PC-3 (cell line): ENCODE data around the gene TNFAIP8. TPM values are rescaled to one million over a fixed set of nuclear protein-coding genes. Genes with fewer than 3 reads are reported as not detected.

Source experiments
- ATAC-seq: fragments of 200-7000 bp; cut with Tn5 transposase; 2 replicates; pipeline ENCODE4 v1.9.1; 2020; ENCODE audit warnings: mild to moderate bottlenecking, moderate library complexity
- BruUV-seq: library from RNA; stranded (reverse); fragments of 400-500 nt; replicated peaks from 2 replicates; lab custom pipeline; 2021; lab: Mats Ljungman, UMichigan
- CTCF ChIA-PET: fragments of 300-600 bp; sonication (Branson Sonifier 250); formaldehyde crosslinking; loops from one replicate; lab custom pipeline; 2022; ENCODE audit warnings: antibody characterized with exemption; lab: Charles Lee
- POLR2A ChIA-PET: fragments of 300-600 bp; sonication (Branson Sonifier 250); formaldehyde crosslinking; loops from one replicate; lab custom pipeline; 2022; ENCODE audit warnings: antibody characterized with exemption; ENCODE audit not compliant: unreplicated experiment; lab: Charles Lee
- DNase-seq: peaks from one replicate; pipeline ENCODE4 v3.0.0-alpha.2; 2015
- H2AFZ ChIP-seq: fragments of 300-600 bp; sonication (generic); 2 replicates; pipeline ENCODE4 v1.6.0; 2016; ENCODE audit warnings: antibody characterized with exemption, low read length
- H3F3A ChIP-seq: fragments of 300-600 bp; sonication (generic); one replicate; pipeline ENCODE4 v1.6.0; 2017; ENCODE audit warnings: antibody characterized with exemption, low read length, control low read depth, mild to moderate bottlenecking; ENCODE audit not compliant: unreplicated experiment
- H3K27ac ChIP-seq: fragments of 300-600 bp; sonication (generic); 2 replicates; pipeline ENCODE4 v1.5.1; 2016; ENCODE audit warnings: mild to moderate bottlenecking, low read length
- H3K27me3 ChIP-seq: fragments of 300-600 bp; sonication (generic); 2 replicates; pipeline ENCODE4 v1.6.1; 2016; ENCODE audit warnings: low read length, mixed read lengths
- H3K36me3 ChIP-seq: fragments of 300-600 bp; sonication (generic); 2 replicates; pipeline ENCODE4 v1.6.1; 2016; ENCODE audit warnings: low read depth, mixed run types, low read length, mixed read lengths
- H3K4me1 ChIP-seq: fragments of 300-600 bp; sonication (generic); 2 replicates; pipeline ENCODE4 v1.5.1; 2016; ENCODE audit warnings: low read length; ENCODE audit not compliant: insufficient read depth
- H3K4me2 ChIP-seq: fragments of 300-600 bp; sonication (generic); 2 replicates; pipeline ENCODE4 v1.6.0; 2016; ENCODE audit warnings: low read length
- H3K4me3 ChIP-seq: fragments of 300-600 bp; sonication (generic); 2 replicates; pipeline ENCODE4 v1.5.1; 2016; ENCODE audit warnings: mild to moderate bottlenecking, low read length, mixed read lengths
- H3K79me2 ChIP-seq: fragments of 300-600 bp; sonication (generic); 2 replicates; pipeline ENCODE4 v1.6.1; 2017; ENCODE audit warnings: low read length, mixed read lengths
- H3K9ac ChIP-seq: fragments of 300-600 bp; sonication (generic); 2 replicates; pipeline ENCODE4 v1.6.0; 2016; ENCODE audit warnings: mild to moderate bottlenecking, low read length
- H3K9me2 ChIP-seq: fragments of 300-600 bp; sonication (generic); replicated peaks from 2 replicates; pipeline ENCODE4 v1.6.1; 2016; ENCODE audit warnings: mixed run types, low read length, mixed read lengths
- H3K9me3 ChIP-seq: fragments of 300-600 bp; sonication (generic); 2 replicates; pipeline ENCODE4 v1.6.1; 2016; ENCODE audit warnings: low read length, mixed read lengths
- H4K20me1 ChIP-seq: fragments of 300-600 bp; sonication (generic); 2 replicates; pipeline ENCODE4 v1.6.1; 2016; ENCODE audit warnings: low read length, mixed read lengths
- EZH2 ChIP-seq: fragments of 300-600 bp; sonication (generic); IDR thresholded peaks from one replicate; pipeline ENCODE4 v1.6.1; 2017; ENCODE audit warnings: antibody characterized with exemption, mild to moderate bottlenecking, low read length; ENCODE audit not compliant: unreplicated experiment
- EZH2phosphoT487 ChIP-seq: fragments of 300-600 bp; sonication (generic); IDR thresholded peaks from 2 replicates; pipeline ENCODE4 v1.6.1; 2018; ENCODE audit warnings: mild to moderate bottlenecking, antibody characterized with exemption, low read length, borderline replicate concordance
- intact Hi-C: fragments of 100-400 bp; cut with micrococcal nuclease; formaldehyde crosslinking; loops from 2 replicates; pipeline ENCODE4 v1.9.0; 2023
- total RNA-seq: library from RNA; depleted of rRNA; stranded (reverse); fragments of >200 nt; gene quantifications from 2 replicates; pipeline ENCODE4 v1.2.3, GENCODE V29; 2014
- TF ChIP-seq, protein P1 (sequence below): fragments of 300-600 bp; sonication (generic); conservative IDR thresholded peaks from 2 replicates; pipeline ENCODE4 v1.5.1; 2017; ENCODE audit warnings: antibody characterized with exemption, low read depth, mild to moderate bottlenecking, low read length

Gene TNFAIP8
- total RNA-seq, 1 experiment from 2014 or later = 20.0 TPM

- Histone ChIP-seq H3K4me2 (no peak overlapping the region), H3K9me2 (no peaks in the 10 kb centered on the region), H3F3A (no peaks in the 10 kb centered on the region), H3K4me3 (no peak overlapping the region), H4K20me1 (no peaks in the 10 kb centered on the region), H3K4me1 (0 out of 2 replicates have a peak, but pooled peaks cover 4% of the 10 kb centered on the region), H2AFZ (no peak overlapping the region), H3K27ac (no peak overlapping the region), H3K9ac (no peak overlapping the region), H3K27me3 (no peaks in the 10 kb centered on the region), H3K79me2 (no peaks in the 10 kb centered on the region), H3K36me3 (no peaks in the 10 kb centered on the region), H3K9me3 (no peaks in the 10 kb centered on the region)
- intact Hi-C loops = no loop called here
- TF ChIP-seq EZH2phosphoT487 (no peak), EZH2 (no peak)
- TF ChIP-seq, protein P1, sequence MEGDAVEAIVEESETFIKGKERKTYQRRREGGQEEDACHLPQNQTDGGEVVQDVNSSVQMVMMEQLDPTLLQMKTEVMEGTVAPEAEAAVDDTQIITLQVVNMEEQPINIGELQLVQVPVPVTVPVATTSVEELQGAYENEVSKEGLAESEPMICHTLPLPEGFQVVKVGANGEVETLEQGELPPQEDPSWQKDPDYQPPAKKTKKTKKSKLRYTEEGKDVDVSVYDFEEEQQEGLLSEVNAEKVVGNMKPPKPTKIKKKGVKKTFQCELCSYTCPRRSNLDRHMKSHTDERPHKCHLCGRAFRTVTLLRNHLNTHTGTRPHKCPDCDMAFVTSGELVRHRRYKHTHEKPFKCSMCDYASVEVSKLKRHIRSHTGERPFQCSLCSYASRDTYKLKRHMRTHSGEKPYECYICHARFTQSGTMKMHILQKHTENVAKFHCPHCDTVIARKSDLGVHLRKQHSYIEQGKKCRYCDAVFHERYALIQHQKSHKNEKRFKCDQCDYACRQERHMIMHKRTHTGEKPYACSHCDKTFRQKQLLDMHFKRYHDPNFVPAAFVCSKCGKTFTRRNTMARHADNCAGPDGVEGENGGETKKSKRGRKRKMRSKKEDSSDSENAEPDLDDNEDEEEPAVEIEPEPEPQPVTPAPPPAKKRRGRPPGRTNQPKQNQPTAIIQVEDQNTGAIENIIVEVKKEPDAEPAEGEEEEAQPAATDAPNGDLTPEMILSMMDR = no peak
- BruUV-seq = no TSS peak
- ChIA-PET CTCF (no interaction called here), POLR2A (no interaction called here)
- no peak for DNase-seq
- ATAC-seq = no peak
Measured at GRCh38 chr5:119386596-119387344, 31.0 kb downstream of the TNFAIP8 start.

- TF ChIP-seq EZH2 (no peak), EZH2phosphoT487 (no peak)
- TF ChIP-seq, protein P1 = no peak
- Histone ChIP-seq H2AFZ (no peak overlapping the region), H3F3A (no peaks in the 10 kb centered on the region), H3K79me2 (no peaks in the 10 kb centered on the region), H3K9me2 (no peaks in the 10 kb centered on the region), H3K27me3 (no peaks in the 10 kb centered on the region), H3K27ac (no peak overlapping the region), H3K4me1 (peaks cover 5% of the 10 kb centered on the region), H3K36me3 (no peaks in the 10 kb centered on the region), H3K4me3 (no peak overlapping the region), H3K9ac (no peak overlapping the region), H4K20me1 (no peaks in the 10 kb centered on the region), H3K9me3 (no peaks in the 10 kb centered on the region), H3K4me2 (no peak overlapping the region)
- POLR2A ChIA-PET = no interaction called here
- ATAC-seq (no peak), DNase-seq (no peak)
- intact Hi-C loops = no loop called here
- BruUV-seq = no TSS peak
- CTCF ChIA-PET = no interaction called here
Measured at GRCh38 chr5:119387945-119388618, 32.3 kb downstream of the TNFAIP8 start.

GRCh38 chr5:119388619-119389190, 32.9 kb downstream of the TNFAIP8 start:
- ChIA-PET CTCF (no interaction called here), POLR2A (no interaction called here)
- H3K4me1 ChIP-seq = peaks cover 11% of the 10 kb centered on the region
- no peak overlapping the region for H3K4me2 ChIP-seq
- BruUV-seq = no TSS peak
- DNase-seq (no peak), ATAC-seq (no peak)
- no peaks in the 10 kb centered on the region for H3K9me3 ChIP-seq
- no peaks in the 10 kb centered on the region for H3K27me3 ChIP-seq
- no peaks in the 10 kb centered on the region for H3K36me3 ChIP-seq
- no peaks in the 10 kb centered on the region for H3K79me2 ChIP-seq
- no peaks in the 10 kb centered on the region for H3F3A ChIP-seq
- no peak overlapping the region for H3K9ac ChIP-seq
- H2AFZ ChIP-seq = no peak overlapping the region
- H4K20me1 ChIP-seq = no peaks in the 10 kb centered on the region
- H3K9me2 ChIP-seq = no peaks in the 10 kb centered on the region
- H3K27ac ChIP-seq = no peak overlapping the region
- no peak overlapping the region for H3K4me3 ChIP-seq
- intact Hi-C loops = no loop called here
- no peak for TF ChIP-seq EZH2phosphoT487
- TF ChIP-seq, protein P1 = no peak
- no peak for TF ChIP-seq EZH2
